Stimulated activated CD4-positive, alpha-beta T cell treated with anti-CD3 and anti-CD28 coated beads, Interleukin-12 subunit alpha, Interleukin-12 subunit beta, amount 100 ng/mL, for 24 hours (primary cell): ENCODE results near the gene C2orf66.

Source experiments
- DNase-seq, 2 experiments: peaks; one replicate each; pipeline ENCODE4 v3.0.0-alpha.2; 2020; ENCODE audit warnings: low read depth in 2 of 2

The C2orf66 gene

GRCh38 chr2:196759378-196759706 is 49.8 kb downstream of the C2orf66 start:
- no peak for DNase-seq

- no peak for DNase-seq
These were observed 50.4 kb downstream of the C2orf66 start for GRCh38 chr2:196758474-196759377.
